ENCODE measurements around the gene OSBPL9.
"Not testable (repeated sequence)": the region's sequence is repeated elsewhere in the genome, so short reads cannot be mapped to it uniquely, and the experiment has no call there.

Gene OSBPL9

DNA sequence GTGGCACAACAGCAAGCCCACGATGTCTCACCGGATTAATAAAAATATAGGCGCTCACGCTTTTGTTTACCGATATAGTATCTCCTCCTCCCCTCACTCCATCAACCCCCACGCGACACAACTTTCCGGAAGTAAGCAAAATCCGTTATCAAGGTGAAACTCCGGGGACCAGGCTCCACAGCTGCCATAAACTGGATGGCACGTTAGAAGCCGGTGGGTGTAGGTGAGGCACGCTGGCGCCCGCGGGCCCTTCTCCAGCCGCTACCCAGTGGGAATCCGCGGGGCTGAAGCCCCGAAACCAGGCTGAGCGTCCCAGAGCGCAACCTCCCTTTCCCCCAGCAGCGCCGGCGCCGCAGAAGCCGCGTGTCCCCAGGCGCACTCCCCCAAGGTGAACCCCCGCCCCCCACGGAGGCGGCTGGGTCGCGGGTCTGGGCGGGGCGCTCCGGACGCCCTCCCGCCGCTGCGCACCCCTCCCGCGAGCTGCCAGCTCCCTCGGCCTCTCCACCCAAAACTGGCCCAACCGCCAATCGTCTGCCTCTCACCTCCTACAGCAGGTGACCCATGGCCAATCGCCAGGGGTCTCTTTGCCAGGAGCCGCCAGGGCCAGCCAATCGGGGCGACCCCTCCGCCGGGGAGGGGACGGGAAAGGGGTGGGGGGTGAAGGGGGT is 112.4 kb downstream of the OSBPL9 start:
- DNase-seq (ENCODE audit: low read depth, low spot score) = no peak
- H3K9me3 ChIP-seq (ENCODE audit: low read depth, low read length) = no peaks in the 10 kb centered on the region
- peak overlapping the region; percentile 67 for H3K9ac ChIP-seq (ENCODE audit: insufficient read length)
- H3K4me3 ChIP-seq = peak overlapping the region; percentile 86
- H3K36me3 ChIP-seq (ENCODE audit: insufficient read depth, low read length) = no peaks in the 10 kb centered on the region
- H3K27ac ChIP-seq = no peak overlapping the region
- TF ChIP-seq FOXP2 (optimal IDR thresholded peaks at IDR 0.05; ENCODE audit: control extremely low read depth, extremely low read length, insufficient read depth) = no peak
- no peak for TF ChIP-seq EZH2 (IDR thresholded peaks at IDR 0.05)
- TF ChIP-seq POLR2AphosphoS5 (IDR thresholded peaks at IDR 0.05; ENCODE audit: borderline replicate concordance, low read depth, low read length) = peak; percentile 36; the same call in 1 of the 2 replicates

GRCh38 chr1:51729824-51730301 is 113.0 kb downstream of the OSBPL9 start:
- H3K27ac ChIP-seq = peak overlapping the region; percentile 64; the same call in 1 of the 2 replicates

GRCh38 chr1:51731998-51732397 is 115.1 kb downstream of the OSBPL9 start:
- DNase-seq (ENCODE audit: low read depth, low spot score) = no peak
- Histone ChIP-seq H3K4me3 (no peak overlapping the region), H3K27ac (0 out of 2 replicates have a peak overlapping the region, but pooled peaks have one; percentile 14), H3K36me3 (ENCODE audit: insufficient read depth, low read length) (no peaks in the 10 kb centered on the region), H3K9ac (ENCODE audit: insufficient read length) (no peak overlapping the region), H3K9me3 (ENCODE audit: low read depth, low read length) (no peaks in the 10 kb centered on the region)
- no peak for TF ChIP-seq EZH2 (IDR thresholded peaks at IDR 0.05)
- TF ChIP-seq FOXP2 (optimal IDR thresholded peaks at IDR 0.05; ENCODE audit: control extremely low read depth, extremely low read length, insufficient read depth) = no peak
- TF ChIP-seq POLR2AphosphoS5 (IDR thresholded peaks at IDR 0.05; ENCODE audit: borderline replicate concordance, low read depth, low read length) = no peak

More at GRCh38 chr1:51729824-51730301, 113.0 kb downstream of the OSBPL9 start:
- TF ChIP-seq EZH2 (IDR thresholded peaks at IDR 0.05) = no peak
- TF ChIP-seq POLR2AphosphoS5 (IDR thresholded peaks at IDR 0.05; ENCODE audit: borderline replicate concordance, low read depth, low read length) = no peak; the same call in 1 of the 2 replicates
- no peak for TF ChIP-seq FOXP2 (optimal IDR thresholded peaks at IDR 0.05; ENCODE audit: control extremely low read depth, extremely low read length, insufficient read depth)
- Histone ChIP-seq H3K9me3 (ENCODE audit: low read depth, low read length) (no peaks in the 10 kb centered on the region), H3K4me3 (peak overlapping the region; percentile 86), H3K9ac (ENCODE audit: insufficient read length) (peak overlapping the region; percentile 67), H3K36me3 (ENCODE audit: insufficient read depth, low read length) (no peaks in the 10 kb centered on the region)
- DNase-seq (ENCODE audit: low read depth, low spot score) = no peak

- H3K4me3 ChIP-seq = no peak overlapping the region
- TF ChIP-seq POLR2AphosphoS5 (IDR thresholded peaks at IDR 0.05; ENCODE audit: borderline replicate concordance, low read depth, low read length) (no peak), FOXP2 (optimal IDR thresholded peaks at IDR 0.05; ENCODE audit: control extremely low read depth, extremely low read length, insufficient read depth) (no peak), EZH2 (IDR thresholded peaks at IDR 0.05) (no peak)
- H3K27ac ChIP-seq = peak overlapping the region; percentile 70; the same call in 1 of the 2 replicates
- no peak for DNase-seq (ENCODE audit: low read depth, low spot score)
- no peaks in the 10 kb centered on the region for H3K36me3 ChIP-seq (ENCODE audit: insufficient read depth, low read length)
- no peaks in the 10 kb centered on the region for H3K9me3 ChIP-seq (ENCODE audit: low read depth, low read length)
- no peak overlapping the region for H3K9ac ChIP-seq (ENCODE audit: insufficient read length)
Measured at GRCh38 chr1:51732701-51733425, 116.0 kb downstream of the OSBPL9 start.

GRCh38 chr1:51733426-51733774 is 116.5 kb downstream of the OSBPL9 start:
- H3K27ac ChIP-seq = peak overlapping the region; percentile 70
- H3K9ac ChIP-seq (ENCODE audit: insufficient read length) = not testable (repeated sequence)

GRCh38 chr1:51733793-51734522 is 117.1 kb downstream of the OSBPL9 start:
- no peak for TF ChIP-seq FOXP2 (optimal IDR thresholded peaks at IDR 0.05; ENCODE audit: control extremely low read depth, extremely low read length, insufficient read depth)
- no peak for TF ChIP-seq POLR2AphosphoS5 (IDR thresholded peaks at IDR 0.05; ENCODE audit: borderline replicate concordance, low read depth, low read length)
- TF ChIP-seq EZH2 (IDR thresholded peaks at IDR 0.05) = no peak
- H3K27ac ChIP-seq = peak overlapping the region; percentile 70
- no peaks in the 10 kb centered on the region for H3K9me3 ChIP-seq (ENCODE audit: low read depth, low read length)
- H3K9ac ChIP-seq (ENCODE audit: insufficient read length) = no peak overlapping the region
- no peaks in the 10 kb centered on the region for H3K36me3 ChIP-seq (ENCODE audit: insufficient read depth, low read length)
- DNase-seq (ENCODE audit: low read depth, low spot score) = no peak
- H3K4me3 ChIP-seq = peak overlapping the region; percentile 35

More at GRCh38 chr1:51733426-51733774, 116.5 kb downstream of the OSBPL9 start:
- H3K36me3 ChIP-seq (ENCODE audit: insufficient read depth, low read length); H3K9me3 ChIP-seq (ENCODE audit: low read depth, low read length); DNase-seq (ENCODE audit: low read depth, low spot score); H3K4me3 ChIP-seq: not testable (repeated sequence)

GRCh38 chr1:51734896-51735745 is 118.2 kb downstream of the OSBPL9 start:
- H3K4me3 ChIP-seq = 0 out of 2 replicates have a peak overlapping the region, but pooled peaks have one; percentile 2
- peak overlapping the region; percentile 70 for H3K27ac ChIP-seq
- no peak overlapping the region for H3K9ac ChIP-seq (ENCODE audit: insufficient read length)
- H3K9me3 ChIP-seq (ENCODE audit: low read depth, low read length) = no peaks in the 10 kb centered on the region
- no peaks in the 10 kb centered on the region for H3K36me3 ChIP-seq (ENCODE audit: insufficient read depth, low read length)
- TF ChIP-seq POLR2AphosphoS5 (IDR thresholded peaks at IDR 0.05; ENCODE audit: borderline replicate concordance, low read depth, low read length) (no peak), FOXP2 (optimal IDR thresholded peaks at IDR 0.05; ENCODE audit: control extremely low read depth, extremely low read length, insufficient read depth) (no peak), EZH2 (IDR thresholded peaks at IDR 0.05) (no peak)
- no peak for DNase-seq (ENCODE audit: low read depth, low spot score)
